Esophagus (tissue), 2 donors: Measurements from ENCODE around the gene AKR1C3. TPM values are rescaled to one million over a fixed set of nuclear protein-coding genes. Genes with fewer than 3 reads are reported as not detected.
"Not testable (repeated sequence)": the region's sequence is repeated elsewhere in the genome, so short reads cannot be mapped to it uniquely, and the experiment has no call there.

Experiments
- H3K27ac ChIP-seq, 2 donors: one replicate each; pipeline ENCODE4 v1.5.1; 2013; ENCODE audit warnings: low read depth in 2 of 2, mild to moderate bottlenecking in 2 of 2, inconsistent platforms in 1 of 2, low read length in 1 of 2, moderate library complexity in 1 of 2
- H3K27me3 ChIP-seq, 2 donors: one replicate each; pipeline ENCODE4 v1.6.1; 2013; ENCODE audit warnings: low read length in 2 of 2, control low read depth in 1 of 2, mild to moderate bottlenecking in 1 of 2; ENCODE audit not compliant: insufficient read depth in 2 of 2, control insufficient read depth in 1 of 2
- H3K36me3 ChIP-seq, 2 donors: one replicate each; pipeline ENCODE4 v1.6.1; 2013; ENCODE audit warnings: low read length in 1 of 2; ENCODE audit not compliant: control insufficient read depth in 2 of 2, insufficient read depth in 2 of 2
- H3K4me1 ChIP-seq, 2 donors: one replicate each; pipeline ENCODE4 v1.6.1; 2013; ENCODE audit warnings: low read length in 1 of 2; ENCODE audit not compliant: control insufficient read depth in 2 of 2, insufficient read depth in 2 of 2
- H3K4me3 ChIP-seq, 2 donors: one replicate each; pipeline ENCODE4 v1.5.1; 2013; ENCODE audit warnings: low read length in 2 of 2, mild to moderate bottlenecking in 2 of 2, low read depth in 1 of 2, moderate library complexity in 1 of 2
- H3K9me3 ChIP-seq, 2 donors: one replicate each; pipeline ENCODE4 v1.6.1; 2013; ENCODE audit warnings: mild to moderate bottlenecking in 2 of 2, low read depth in 1 of 2, low read length in 1 of 2, moderate library complexity in 1 of 2; ENCODE audit not compliant: control insufficient read depth in 2 of 2, insufficient read depth in 1 of 2
- WGBS, 2 donors: extraction: QIAGEN DNeasy Blood & Tissue Kit; methylation state at CpG; one replicate each; pipeline ENCODE4 v1.1.7; 2013; 5-methylcytosine and 5-hydroxymethylcytosine counted together
- polyA plus RNA-seq, 2 donors: library from polyadenylated mRNA; stranded (reverse); fragments of 200-250 nt; gene quantifications; one replicate each; pipeline ENCODE4 v1.2.3, GENCODE V29; 2013
- donor health status: healthy with polysubstance abuse.
- donor health status: Bipolar disorder and iron deficiency.

Gene AKR1C3
- polyA plus RNA-seq, 2 donors: 20.9 to 38.5 TPM

- no peak overlapping the region for H3K27ac ChIP-seq
- H3K4me3 ChIP-seq: no peak overlapping the region
- no peaks in the 10 kb centered on the region for H3K9me3 ChIP-seq
- WGBS, 2 donors: 78% methylated on average over 2 of the region's 2 CpGs
- no peaks in the 10 kb centered on the region for H3K36me3 ChIP-seq
- H3K27me3 ChIP-seq: no peaks in the 10 kb centered on the region
- peaks cover 0 to 5% of the 10 kb centered on the region in 2 donors for H3K4me1 ChIP-seq
These were observed 9.3 kb downstream of the AKR1C3 start for GRCh38 chr10:5103481-5103880.

GRCh38 chr10:5105626-5106025 lies 11.4 kb downstream of the AKR1C3 start:
- no peak overlapping the region for H3K27ac ChIP-seq
- H3K27me3 ChIP-seq: no peaks in the 10 kb centered on the region
- no peaks in the 10 kb centered on the region for H3K36me3 ChIP-seq
- peaks cover 0 to 5% of the 10 kb centered on the region in 2 donors for H3K4me1 ChIP-seq
- H3K9me3 ChIP-seq: no peaks in the 10 kb centered on the region
- 80 to 88% methylated on average over 1 of the region's 1 CpG for WGBS, 2 donors
- no peak overlapping the region for H3K4me3 ChIP-seq

- H3K27me3 ChIP-seq: no peaks in the 10 kb centered on the region
- no peak overlapping the region for H3K4me3 ChIP-seq
- H3K4me1 ChIP-seq: peaks cover 0 to 5% of the 10 kb centered on the region in 2 donors
- no peak overlapping the region for H3K27ac ChIP-seq
- H3K36me3 ChIP-seq: no peaks in the 10 kb centered on the region
- WGBS, 2 donors: 87 to 93% methylated on average over 1 of the region's 1 CpG
- no peaks in the 10 kb centered on the region for H3K9me3 ChIP-seq
These were observed 12.3 kb downstream of the AKR1C3 start for GRCh38 chr10:5106553-5106952.

GRCh38 chr10:5107860-5108526 lies 13.8 kb downstream of the AKR1C3 start:
- Histone ChIP-seq H3K27ac (no peak overlapping the region), H3K4me3 (no peak overlapping the region), H3K36me3 (no peaks in the 10 kb centered on the region), H3K9me3 (no peaks in the 10 kb centered on the region), H3K27me3 (no peaks in the 10 kb centered on the region), H3K4me1 (peaks cover 0 to 5% of the 10 kb centered on the region in 2 donors)
- WGBS, 2 donors: 61 to 65% methylated on average over 8 of the region's 8 CpGs

GRCh38 chr10:5108658-5109416 lies 14.6 kb downstream of the AKR1C3 start:
- Histone ChIP-seq H3K27me3 (no peaks in the 10 kb centered on the region), H3K4me3 (no peak overlapping the region), H3K27ac (no peak overlapping the region), H3K36me3 (no peaks in the 10 kb centered on the region), H3K4me1 (peaks cover 0 to 2% of the 10 kb centered on the region in 2 donors), H3K9me3 (no peaks in the 10 kb centered on the region)
- 30 to 49% methylated on average over 3 of the region's 3 CpGs for WGBS, 2 donors

- WGBS, 2 donors: 83 to 87% methylated on average over 9 to 10 of the region's 12 CpGs
- H3K27me3 ChIP-seq, H3K4me1 ChIP-seq, H3K36me3 ChIP-seq, H3K4me3 ChIP-seq, H3K27ac ChIP-seq, H3K9me3 ChIP-seq: not testable (repeated sequence)
These were observed 15.6 kb downstream of the AKR1C3 start for GRCh38 chr10:5109861-5110260.

GRCh38 chr10:5116621-5117020 lies 22.4 kb downstream of the AKR1C3 start:
- no peaks in the 10 kb centered on the region for H3K4me1 ChIP-seq
- no peaks in the 10 kb centered on the region for H3K36me3 ChIP-seq
- no peaks in the 10 kb centered on the region for H3K9me3 ChIP-seq
- H3K27ac ChIP-seq: no peak overlapping the region
- H3K27me3 ChIP-seq: no peaks in the 10 kb centered on the region
- 81 to 83% methylated on average over 5 of the region's 5 CpGs for WGBS, 2 donors
- H3K4me3 ChIP-seq: no peak overlapping the region

- WGBS, 2 donors: 54 to 72% methylated on average over 3 of the region's 3 CpGs
- no peak overlapping the region for H3K4me3 ChIP-seq
- H3K27ac ChIP-seq: no peak overlapping the region
- no peaks in the 10 kb centered on the region for H3K4me1 ChIP-seq
- H3K36me3 ChIP-seq: no peaks in the 10 kb centered on the region
- H3K27me3 ChIP-seq: no peaks in the 10 kb centered on the region
- no peaks in the 10 kb centered on the region for H3K9me3 ChIP-seq
These were observed 22.8 kb downstream of the AKR1C3 start for GRCh38 chr10:5117026-5117425.

- H3K27ac ChIP-seq, H3K4me3 ChIP-seq, H3K36me3 ChIP-seq, H3K27me3 ChIP-seq, H3K4me1 ChIP-seq, H3K9me3 ChIP-seq: not testable (repeated sequence)
- 89% methylated on average over 5 of the region's 5 CpGs for WGBS, 2 donors
These were observed 25.8 kb downstream of the AKR1C3 start for GRCh38 chr10:5119997-5120396.

- Histone ChIP-seq H3K9me3 (no peaks in the 10 kb centered on the region), H3K36me3 (no peaks in the 10 kb centered on the region), H3K27ac (no peak overlapping the region), H3K4me1 (no peaks in the 10 kb centered on the region), H3K27me3 (no peaks in the 10 kb centered on the region), H3K4me3 (no peak overlapping the region)
These were observed 29.7 kb downstream of the AKR1C3 start for GRCh38 chr10:5123886-5124285.
